ENCODE measurements around the gene TRIM34.
"Not testable (repeated sequence)": the region's sequence is repeated elsewhere in the genome, so short reads cannot be mapped to it uniquely, and the experiment has no call there.

TRIM34 gene

GRCh38 chr11:5684036-5684645 is 59.3 kb downstream of the TRIM34 start:
- DNase-seq (ENCODE audit: low spot score): peak; percentile 7

GRCh38 chr11:5684646-5685362 is 60.0 kb downstream of the TRIM34 start, which contains the start of gene TRIM5:
TSS of gene TRIM5 (minus strand) at chr11:5685074. CDS start at chr11:5680177, 4,897 bp downstream.
- peak; percentile 87 for DNase-seq (ENCODE audit: low spot score)

GRCh38 chr11:5686426-5686825 is 61.6 kb downstream of the TRIM34 start:
- no peak for DNase-seq (ENCODE audit: low spot score)

GRCh38 chr11:5688482-5688881 is 63.7 kb downstream of the TRIM34 start:
- no peak for DNase-seq (ENCODE audit: low spot score)

GRCh38 chr11:5689551-5689983 is 64.8 kb downstream of the TRIM34 start, which contains the start of gene TRIM22:
TSS of gene TRIM22 (plus strand) at chr11:5689790. CDS start at chr11:5696233, 6,443 bp downstream.
- peak; percentile 83 for DNase-seq (ENCODE audit: low spot score)

- DNase-seq (ENCODE audit: low spot score): peak; percentile 48
Observed at GRCh38 chr11:5690216-5690615, 65.4 kb downstream of the TRIM34 start.

- DNase-seq (ENCODE audit: low spot score): peak; percentile 15
Observed at GRCh38 chr11:5690736-5691135, 65.9 kb downstream of the TRIM34 start.

- DNase-seq (ENCODE audit: low spot score): not testable (repeated sequence)
Observed at GRCh38 chr11:5691238-5691963, 66.6 kb downstream of the TRIM34 start.

GRCh38 chr11:5691964-5692361 is 67.2 kb downstream of the TRIM34 start:
- peak; percentile 19 for DNase-seq (ENCODE audit: low spot score)

Measured in pons (tissue), 1 donor.